Pericardium fibroblast (primary cell): Measurements from ENCODE around the gene DENND11. TPM values are rescaled to one million over a fixed set of nuclear protein-coding genes. Genes with fewer than 3 reads are reported as not detected.

Experiments
- total RNA-seq: library from RNA; depleted of rRNA; stranded (reverse); fragments of >200 nt; gene quantifications from 2 replicates; pipeline ENCODE4 v1.2.3, GENCODE V29; 2015

Gene DENND11, protein sequence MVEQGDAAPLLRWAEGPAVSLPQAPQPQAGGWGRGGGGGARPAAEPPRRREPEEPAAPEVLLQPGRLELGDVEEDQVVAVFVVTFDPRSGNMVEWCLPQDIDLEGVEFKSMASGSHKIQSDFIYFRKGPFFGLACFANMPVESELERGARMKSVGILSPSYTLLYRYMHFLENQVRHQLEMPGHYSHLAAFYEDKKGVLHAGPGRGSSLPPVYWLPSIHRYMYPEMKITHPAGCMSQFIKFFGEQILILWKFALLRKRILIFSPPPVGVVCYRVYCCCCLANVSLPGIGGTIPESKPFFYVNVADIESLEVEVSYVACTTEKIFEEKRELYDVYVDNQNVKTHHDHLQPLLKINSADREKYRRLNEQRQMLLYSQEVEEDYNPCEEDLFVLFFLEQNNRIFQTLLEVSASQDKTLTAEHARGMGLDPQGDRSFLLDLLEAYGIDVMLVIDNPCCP
- total RNA-seq: 2.4 and 2.6 TPM in 2 replicates

DNA sequence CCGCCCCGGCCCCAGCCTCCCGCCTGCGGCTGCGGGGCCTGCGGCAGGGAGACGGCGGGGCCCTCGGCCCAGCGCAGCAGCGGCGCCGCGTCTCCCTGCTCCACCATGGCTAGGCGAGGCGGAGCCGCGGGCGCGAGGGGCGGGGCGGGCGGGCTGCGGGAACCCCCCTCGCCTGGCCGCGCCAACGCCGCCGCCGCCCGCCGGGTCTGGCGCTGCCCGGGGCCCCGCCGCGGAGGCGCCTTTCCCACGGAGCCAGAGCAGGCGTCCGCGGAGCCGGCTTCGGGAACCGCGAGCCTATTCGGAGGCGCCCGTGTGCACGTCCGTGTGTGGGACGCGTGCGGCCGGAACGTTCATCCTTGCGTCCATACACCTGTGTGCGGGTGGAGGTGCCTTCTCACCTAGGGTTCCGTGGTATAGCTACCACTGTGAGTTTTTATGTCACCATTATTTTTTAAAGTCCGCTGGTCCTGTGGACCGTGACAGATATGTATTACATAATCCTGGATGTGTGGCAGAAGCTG lies at the start of gene DENND11:
TSS of gene DENND11 (minus strand) at position 120 of the 521 bp plus-strand sequence. CDS start at position 107, 13 bp downstream.

DNA sequence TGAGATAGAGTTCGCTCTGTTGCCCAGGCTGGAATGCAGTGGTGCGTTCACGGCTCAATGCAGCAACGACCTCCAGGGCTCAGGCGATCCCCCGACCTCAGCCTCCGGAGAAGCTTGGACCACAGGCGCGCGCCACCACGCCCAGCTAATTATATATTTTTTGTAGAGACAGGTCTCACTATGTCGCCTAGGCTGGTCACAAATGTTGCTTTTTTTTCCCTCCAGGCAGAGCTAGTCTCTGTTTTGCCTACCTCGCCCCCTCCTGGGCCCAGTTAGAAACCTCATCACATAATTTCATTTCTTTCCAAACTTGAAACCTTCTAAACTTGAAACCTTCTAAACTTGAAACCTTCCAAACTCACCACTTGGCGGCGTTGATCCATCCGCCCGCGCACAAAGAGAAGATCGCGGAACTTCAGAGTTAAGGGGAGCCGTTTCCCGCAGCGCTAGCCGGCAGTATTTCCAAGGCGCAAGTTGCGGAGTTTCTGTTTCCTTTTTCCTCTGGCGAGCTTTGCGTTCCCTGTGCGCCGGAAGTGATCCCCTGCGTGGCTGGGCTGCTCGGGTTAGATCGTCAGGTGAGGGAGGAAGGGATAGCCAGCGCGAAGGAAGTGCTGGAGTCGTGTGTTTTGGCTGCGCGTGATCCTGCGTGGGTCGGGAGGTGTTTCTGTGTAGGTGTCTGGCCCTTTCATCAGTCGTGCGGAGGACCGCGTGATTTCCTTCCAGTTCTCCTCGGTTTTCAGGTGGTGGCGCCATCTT lies 36.0 kb upstream of the DENND11 start, which contains the start of gene SSBP1:
TSS of gene SSBP1 (plus strand) at position 523 of the 756 bp plus-strand sequence. CDS start 809 bp downstream, outside the sequence.

DNA sequence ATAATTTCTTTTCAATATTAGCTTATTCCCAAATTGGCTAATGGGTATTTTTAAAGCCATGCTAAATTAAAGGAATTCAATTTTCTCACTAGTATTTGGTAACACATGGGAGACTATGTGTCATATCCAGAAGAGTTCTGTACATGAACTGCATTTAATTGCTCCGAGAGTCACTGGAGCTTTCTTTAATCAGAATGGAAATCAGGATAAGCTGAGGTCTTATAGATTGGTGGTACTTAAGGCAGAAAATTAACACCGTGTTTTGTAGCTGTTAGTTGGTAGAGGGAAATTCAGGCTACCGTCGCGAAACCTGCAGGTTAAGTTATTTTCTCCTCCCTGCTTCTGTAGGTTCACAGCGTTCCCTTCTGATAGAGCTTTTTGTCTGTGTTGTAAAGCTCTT lies 6.4 kb upstream of the DENND11 start, which contains the start of gene WEE2:
TSS of gene WEE2 (plus strand) at position 3 of the 400 bp plus-strand sequence. CDS start 406 bp downstream, outside the sequence.

Other genes with a start within 250 kb of the DENND11 start
- gene AGK, start 150.8 kb downstream of the DENND11 start, total RNA-seq: 15.4 and 29.9 TPM in 2 replicates
- not detected in 2 replicates for gene WEE2, start 6.2 kb upstream of the DENND11 start, total RNA-seq
- gene SSBP1, start 36.2 kb upstream of the DENND11 start, total RNA-seq: 133 and 158 TPM in 2 replicates
- 0.17 TPM in 1 of 2 replicates, not detected in the other for gene TAS2R3, start 61.9 kb upstream of the DENND11 start, total RNA-seq
- 0.09 and 0.12 TPM in 2 replicates for gene TAS2R4, start 74.5 kb upstream of the DENND11 start, total RNA-seq
- gene TAS2R5, start 88.1 kb upstream of the DENND11 start, total RNA-seq: 0.47 and 2.0 TPM in 2 replicates
- not detected in 2 replicates for gene PRSS37, start 139.3 kb upstream of the DENND11 start, total RNA-seq
- gene OR9A4, start 214.2 kb upstream of the DENND11 start, total RNA-seq: not detected in 2 replicates
- gene CLEC5A, start 244.8 kb upstream of the DENND11 start, total RNA-seq: not detected in 2 replicates